ENCODE data around the gene EXOSC7. TPM values are rescaled to one million over a fixed set of nuclear protein-coding genes. Genes with fewer than 3 reads are reported as not detected.
A peak's percentile ranks its signal among the peaks of the same experiment; 100 is the strongest.

Gene EXOSC7
- total and polyA plus RNA-seq, 9 of the 15 experiments (the other 6 are each of a cell fraction or from before 2014, with no cell fraction given), result 88.5 to 237 (median 112) TPM

GRCh38 chr3:44976002-44976815 lies at the start of gene EXOSC7, which contains the start of gene ZDHHC3 (continued):
- 0 out of 2 replicates have a peak, but pooled peaks have one; percentile 34 for TF ChIP-seq SMAD4 (CRISPR knock-in tag; conservative IDR thresholded peaks at IDR 0.05)
- TF ChIP-seq ZKSCAN8 (CRISPR knock-in tag; IDR thresholded peaks at IDR 0.05), result no peak
- 0 out of 2 replicates have a peak, but pooled peaks have one; percentile 21 for TF ChIP-seq THAP12 (CRISPR knock-in tag; IDR thresholded peaks at IDR 0.05)
- TF ChIP-seq ZSCAN29 (IDR thresholded peaks at IDR 0.05), result no peak
- no peak for TF ChIP-seq PKNOX1 (IDR thresholded peaks at IDR 0.05)
- no peak; the same call in 1 of the 2 replicates for TF ChIP-seq ZBTB17 (CRISPR knock-in tag; IDR thresholded peaks at IDR 0.05)
- no peak for TF ChIP-seq CCAR2 (IDR thresholded peaks at IDR 0.05; ENCODE audit: low read depth, low read length)
- TF ChIP-seq CREM (IDR thresholded peaks at IDR 0.05; ENCODE audit: low read depth), result peak; percentile 100
- peak; percentile 48 for TF ChIP-seq NEUROD1 (IDR thresholded peaks at IDR 0.05; ENCODE audit: borderline replicate concordance, low read depth, low read length, partially characterized antibody)
- no peak for TF ChIP-seq PHF21A (IDR thresholded peaks at IDR 0.05; ENCODE audit: borderline replicate concordance, low read depth)
- TF ChIP-seq SMC3 (conservative IDR thresholded peaks at IDR 0.05; ENCODE audit: insufficient read depth, low read depth, low read length), result no peak
- peak; percentile 98 for TF ChIP-seq RBBP5 (IDR thresholded peaks at IDR 0.05; ENCODE audit: borderline replicate concordance, insufficient read depth, low read length, poor library complexity, severe bottlenecking)
- TF ChIP-seq FOS (IDR thresholded peaks at IDR 0.05; ENCODE audit: extremely low read depth, insufficient read length), result no peak
- TF ChIP-seq RBM15 (IDR thresholded peaks at IDR 0.05; ENCODE audit: insufficient read depth, low read length), result no peak
- TF ChIP-seq GABPB2 (CRISPR knock-in tag; conservative IDR thresholded peaks at IDR 0.05), result no peak
- no peak for TF ChIP-seq PRPF4 (IDR thresholded peaks at IDR 0.05; ENCODE audit: insufficient read depth, low read depth, low read length, poor library complexity, severe bottlenecking)
- TF ChIP-seq HDAC2 (IDR thresholded peaks at IDR 0.05), result 0 out of 2 replicates have a peak, but pooled peaks have one; percentile 53
- no peak for TF ChIP-seq SRSF7 (optimal IDR thresholded peaks at IDR 0.05; ENCODE audit: low read depth, low read length)
- TF ChIP-seq BRCA1 (IDR thresholded peaks at IDR 0.05), result no peak
- TF ChIP-seq BRCA1 (CRISPR knock-in tag; IDR thresholded peaks at IDR 0.05), result no peak
- no peak; the same call in none of the 2 replicates for TF ChIP-seq HMGXB4 (CRISPR knock-in tag; IDR thresholded peaks at IDR 0.05)
- TF ChIP-seq RUNX1 (IDR thresholded peaks at IDR 0.05; ENCODE audit: low read depth), result no peak
- TF ChIP-seq EGR1 (conservative IDR thresholded peaks at IDR 0.05), result 0 out of 2 replicates have a peak, but pooled peaks have one; percentile 19

All from K562 (cell line).